Lower lobe of right lung (tissue), 2 donors: Measurements from ENCODE around the gene CADPS2. TPM values are rescaled to one million over a fixed set of nuclear protein-coding genes. Genes with fewer than 3 reads are reported as not detected.
A peak's percentile ranks its signal among the peaks of the same experiment; 100 is the strongest.

ENCODE experiments used
- ATAC-seq, 2 donors: fragments of 200-7000 bp; cut with Tn5 transposase; one replicate each; pipeline ENCODE4 v1.9.1; 2020 to 2022; ENCODE audit warnings: mild to moderate bottlenecking in 2 of 2, moderate library complexity in 2 of 2
- DNase-seq: peaks from one replicate; pipeline ENCODE4 v3.0.0-alpha.2; 2020
- H3K27ac ChIP-seq: fragments of 200-600 bp; one replicate; pipeline ENCODE4 v1.8.0; 2022
- H3K27me3 ChIP-seq: fragments of 200-600 bp; one replicate; pipeline ENCODE4 v1.8.0; 2022; ENCODE audit warnings: low read depth
- H3K36me3 ChIP-seq: fragments of 200-600 bp; one replicate; pipeline ENCODE4 v1.8.0; 2022; ENCODE audit warnings: mild to moderate bottlenecking
- H3K4me1 ChIP-seq: fragments of 200-600 bp; one replicate; pipeline ENCODE4 v1.8.0; 2022
- H3K4me3 ChIP-seq: fragments of 200-600 bp; one replicate; pipeline ENCODE4 v1.8.0; 2022; ENCODE audit warnings: mild to moderate bottlenecking
- H3K9me3 ChIP-seq: fragments of 200-600 bp; one replicate; pipeline ENCODE4 v1.8.0; 2022
- intact Hi-C: fragments of 100-400 bp; cut with DNase I; formaldehyde crosslinking; loops from one replicate; pipeline ENCODE4 v1.11.0; 2022
- total RNA-seq: library from RNA; stranded (reverse); fragmentation: NEBNext Ultra II Directional; extraction: Animal tissue kit (Norgen Biotek cat#: 25700); gene quantifications from one replicate; pipeline ENCODE4 v1.2.1, GENCODE V29; 2021
- TF ChIP-seq, protein P1 (sequence below): fragments of 200-600 bp; IDR thresholded peaks from one replicate; pipeline ENCODE4 v1.8.0; 2022; ENCODE audit warnings: antibody characterized with exemption, mild to moderate bottlenecking
- donor health status: DM: no; HTN: yes; CAD: no; lungs with severe emphysema.

CADPS2 gene
- total RNA-seq, 1 donor from 2014 or later = 41.1 TPM

DNA sequence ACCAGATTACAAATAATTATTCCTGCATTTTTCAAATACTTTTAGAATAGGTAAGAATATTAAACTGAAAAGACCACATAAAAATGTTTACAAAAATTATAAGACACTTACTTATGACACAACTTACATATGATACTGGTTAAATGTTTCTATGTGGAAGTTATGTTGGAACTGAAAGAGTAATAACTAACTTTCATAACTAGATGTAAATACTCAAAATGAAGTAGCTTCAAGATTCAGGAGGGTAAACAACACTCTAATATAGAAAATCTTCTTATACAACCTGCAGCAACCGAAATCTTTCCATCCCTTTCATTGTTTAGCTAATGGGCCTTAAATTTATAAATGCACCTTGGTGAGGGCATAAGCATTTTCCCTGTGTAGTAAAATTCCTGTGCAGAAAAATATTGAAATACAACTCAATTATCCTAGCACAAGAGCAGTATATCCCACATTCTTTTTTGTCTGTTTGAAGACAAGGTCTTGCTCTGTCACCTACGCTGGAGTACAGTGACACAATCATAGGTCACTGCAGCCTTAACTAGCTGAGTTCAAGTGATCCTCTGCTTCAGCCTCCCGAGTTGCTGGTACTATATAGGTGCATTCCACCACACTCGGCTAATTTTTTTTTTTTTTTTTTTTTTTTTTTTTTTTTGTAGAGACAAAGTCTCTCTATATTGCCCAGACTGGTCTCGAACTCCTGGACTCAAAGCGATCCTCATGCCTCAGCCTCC is 168.7 kb downstream of the CADPS2 start:
- DNase-seq (no peak), ATAC-seq (peak; percentile 47 to 61)
- Histone ChIP-seq H3K4me3 (no peak overlapping the region), H3K4me1 (no peaks in the 10 kb centered on the region), H3K27ac (no peak overlapping the region), H3K27me3 (no peaks in the 10 kb centered on the region), H3K36me3 (no peaks in the 10 kb centered on the region), H3K9me3 (no peaks in the 10 kb centered on the region)
- TF ChIP-seq, protein P1, sequence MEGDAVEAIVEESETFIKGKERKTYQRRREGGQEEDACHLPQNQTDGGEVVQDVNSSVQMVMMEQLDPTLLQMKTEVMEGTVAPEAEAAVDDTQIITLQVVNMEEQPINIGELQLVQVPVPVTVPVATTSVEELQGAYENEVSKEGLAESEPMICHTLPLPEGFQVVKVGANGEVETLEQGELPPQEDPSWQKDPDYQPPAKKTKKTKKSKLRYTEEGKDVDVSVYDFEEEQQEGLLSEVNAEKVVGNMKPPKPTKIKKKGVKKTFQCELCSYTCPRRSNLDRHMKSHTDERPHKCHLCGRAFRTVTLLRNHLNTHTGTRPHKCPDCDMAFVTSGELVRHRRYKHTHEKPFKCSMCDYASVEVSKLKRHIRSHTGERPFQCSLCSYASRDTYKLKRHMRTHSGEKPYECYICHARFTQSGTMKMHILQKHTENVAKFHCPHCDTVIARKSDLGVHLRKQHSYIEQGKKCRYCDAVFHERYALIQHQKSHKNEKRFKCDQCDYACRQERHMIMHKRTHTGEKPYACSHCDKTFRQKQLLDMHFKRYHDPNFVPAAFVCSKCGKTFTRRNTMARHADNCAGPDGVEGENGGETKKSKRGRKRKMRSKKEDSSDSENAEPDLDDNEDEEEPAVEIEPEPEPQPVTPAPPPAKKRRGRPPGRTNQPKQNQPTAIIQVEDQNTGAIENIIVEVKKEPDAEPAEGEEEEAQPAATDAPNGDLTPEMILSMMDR = no peak
- intact Hi-C loops = no loop called here

DNA sequence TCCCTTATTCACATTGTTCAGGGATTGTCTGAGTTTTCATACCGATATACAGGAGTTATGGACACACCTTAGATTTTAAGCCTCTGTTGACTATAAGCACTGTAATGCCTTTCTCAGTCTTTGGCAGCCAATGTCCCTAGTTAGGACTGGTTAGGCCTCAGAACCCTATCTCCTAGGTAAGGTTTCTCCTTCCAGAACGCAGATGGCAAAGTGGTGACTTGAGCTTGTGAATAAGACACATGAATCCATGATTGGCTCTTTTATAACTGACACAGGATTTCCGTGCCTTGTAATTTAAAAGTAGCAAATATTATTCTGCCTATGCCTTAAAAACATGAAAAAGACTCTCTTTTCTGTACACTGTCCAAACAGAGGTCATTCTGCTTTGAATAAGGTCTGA is 171.1 kb downstream of the CADPS2 start:
- ATAC-seq (no peak), DNase-seq (no peak)
- Histone ChIP-seq H3K27me3 (no peaks in the 10 kb centered on the region), H3K36me3 (no peaks in the 10 kb centered on the region), H3K27ac (no peak overlapping the region), H3K4me3 (no peak overlapping the region), H3K9me3 (no peaks in the 10 kb centered on the region), H3K4me1 (no peaks in the 10 kb centered on the region)
- intact Hi-C loops = no loop called here
- TF ChIP-seq, protein P1 = no peak

DNA sequence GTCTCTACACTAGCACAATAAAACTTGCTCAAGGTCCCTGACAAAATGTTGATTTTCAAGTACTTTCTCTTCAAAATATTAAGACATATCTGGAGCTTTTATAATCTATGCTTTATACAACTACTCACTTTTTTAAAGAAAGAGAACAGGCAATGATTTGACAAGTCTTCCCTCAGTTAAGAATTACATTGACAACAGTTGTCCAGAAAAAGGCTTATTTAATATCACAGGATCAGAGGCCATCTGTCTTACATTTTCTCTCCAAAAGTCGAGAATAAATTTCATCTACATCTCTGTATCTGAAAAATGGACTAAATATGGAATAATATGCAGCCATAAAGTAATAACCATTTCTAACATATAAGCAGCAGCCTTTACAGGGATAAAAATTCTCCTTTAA is 175.3 kb downstream of the CADPS2 start:
- TF ChIP-seq, protein P1 = no peak
- no peak overlapping the region for H3K27ac ChIP-seq
- no peaks in the 10 kb centered on the region for H3K9me3 ChIP-seq
- H3K36me3 ChIP-seq = no peaks in the 10 kb centered on the region
- ATAC-seq = no peak
- no peaks in the 10 kb centered on the region for H3K27me3 ChIP-seq
- intact Hi-C loops = no loop called here
- no peak for DNase-seq
- H3K4me1 ChIP-seq = no peaks in the 10 kb centered on the region
- H3K4me3 ChIP-seq = no peak overlapping the region

DNA sequence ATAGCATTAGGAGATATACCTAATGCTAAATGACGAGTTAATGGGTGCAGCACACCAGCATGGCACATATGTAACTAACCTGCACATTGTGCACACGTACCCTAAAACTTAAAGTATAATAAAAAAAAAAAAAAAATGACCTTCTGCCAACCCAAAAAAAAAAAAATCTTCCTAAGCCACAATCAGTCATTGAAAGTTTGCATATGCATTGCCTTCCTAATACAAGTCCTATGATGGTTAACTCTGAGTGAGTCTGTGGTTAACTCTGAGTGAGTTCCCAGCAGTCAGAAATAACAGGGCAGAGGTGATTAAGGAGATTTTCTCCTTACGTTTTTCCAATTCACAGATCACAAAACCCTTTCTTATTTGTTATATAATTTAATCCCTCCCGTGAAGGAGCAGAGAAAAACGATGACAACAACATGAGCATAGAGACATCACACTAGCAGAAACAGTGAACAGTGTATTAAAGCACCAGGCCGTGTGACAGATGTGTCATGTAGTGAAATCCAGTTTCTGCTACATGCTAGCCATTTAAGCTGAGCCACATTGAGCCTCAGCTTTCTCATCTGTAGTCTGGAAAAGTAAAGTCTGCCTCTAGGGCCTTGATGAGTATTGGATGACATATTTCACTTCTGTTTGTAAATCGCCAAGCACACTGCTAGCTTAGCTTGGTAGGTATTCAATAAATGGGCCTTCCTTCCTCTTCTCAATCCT is 176.2 kb downstream of the CADPS2 start:
- no peaks in the 10 kb centered on the region for H3K9me3 ChIP-seq
- no peak for ATAC-seq
- TF ChIP-seq, protein P1 = no peak

DNA sequence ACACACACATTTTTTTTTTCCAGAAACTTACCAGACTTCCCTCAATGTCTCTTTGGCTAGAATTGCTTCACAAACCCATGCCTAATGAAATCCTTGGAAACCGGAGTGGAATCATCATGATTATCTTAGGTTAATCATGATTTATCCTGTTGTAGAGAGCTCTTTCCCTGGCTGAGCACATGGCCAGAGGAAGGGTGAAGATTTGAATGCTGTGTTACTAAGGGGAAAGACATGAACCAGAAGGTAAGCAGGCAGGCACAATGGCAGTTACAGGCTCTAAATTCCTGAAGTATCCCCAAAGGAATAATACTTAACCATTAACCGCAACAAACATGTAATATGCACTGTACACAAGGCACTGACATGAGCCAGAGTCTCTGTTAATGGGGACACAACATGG is 179.4 kb downstream of the CADPS2 start:
- Histone ChIP-seq H3K27me3 (no peaks in the 10 kb centered on the region), H3K36me3 (no peaks in the 10 kb centered on the region), H3K9me3 (no peaks in the 10 kb centered on the region), H3K4me1 (no peaks in the 10 kb centered on the region), H3K4me3 (no peak overlapping the region), H3K27ac (no peak overlapping the region)
- intact Hi-C loops = no loop called here
- DNase-seq (no peak), ATAC-seq (no peak)
- TF ChIP-seq, protein P1 = no peak

More for the DNA sequence above, 176.2 kb downstream of the CADPS2 start:
- intact Hi-C loops = no loop called here
- H3K27ac ChIP-seq = no peak overlapping the region
- no peaks in the 10 kb centered on the region for H3K27me3 ChIP-seq
- no peak overlapping the region for H3K4me3 ChIP-seq
- no peaks in the 10 kb centered on the region for H3K4me1 ChIP-seq
- DNase-seq = no peak
- H3K36me3 ChIP-seq = no peaks in the 10 kb centered on the region
